HepG2 (cell line): ENCODE results near the gene ZBTB34. TPM values are rescaled to one million over a fixed set of nuclear protein-coding genes. Genes with fewer than 3 reads are reported as not detected.

ENCODE experiments used
- ATAC-seq: fragments of 200-7000 bp; cut with Tn5 transposase; 3 replicates; pipeline ENCODE4 v1.9.1; 2020; ENCODE audit warnings: mild to moderate bottlenecking, moderate library complexity
- BruUV-seq: library from RNA; stranded (reverse); fragments of 400-500 nt; replicated peaks from 2 replicates; lab custom pipeline; 2021; lab: Mats Ljungman, UMichigan
- CTCF ChIA-PET: fragments of 300-600 bp; formaldehyde crosslinking; extraction: SDS; loops from one replicate; lab custom pipeline; 2021; ENCODE audit warnings: low total read pairs, inconsistent platforms, low intra/inter-chr PET ratio; lab: Yijun Ruan, JAX
- POLR2A ChIA-PET: fragments of 350-600 bp; sonication (Branson Sonifier 250); formaldehyde crosslinking; loops from one replicate; lab custom pipeline; 2020; ENCODE audit warnings: antibody characterized with exemption, inconsistent platforms; lab: Yijun Ruan, JAX
- DNase-seq: peaks from one replicate; pipeline ENCODE4 v3.0.0-alpha.2; 2015; ENCODE audit warnings: low spot score
- FAIRE-seq: peaks from 3 replicates; lab custom pipeline; 2011; peaks lifted over from hg19 to GRCh38; lab: Jason Lieb, UNC
- H2AFZ ChIP-seq: one replicate; pipeline ENCODE4 v1.6.1; 2011; ENCODE audit warnings: low read length, inconsistent platforms
- H3K27ac ChIP-seq: fragments of 300-600 bp; 3 replicates; pipeline ENCODE4 v1.8.0; 2011; ENCODE audit warnings: mixed run types, mild to moderate bottlenecking, mixed read lengths, low read length, inconsistent platforms; ENCODE audit not compliant: insufficient read depth; ENCODE audit errors: extremely low read length
- H3K27me3 ChIP-seq, 2 experiments: fragments of 200-600 bp in 1 of 2; 2 replicates in 1 of 2; 3 replicates in 1 of 2; pipeline versions ENCODE4 v1.6.0 to v1.8.0; 2011; ENCODE audit warnings: low read length in 2 of 2, mild to moderate bottlenecking in 2 of 2, moderate library complexity in 2 of 2, inconsistent platforms in 1 of 2; ENCODE audit not compliant: insufficient read depth in 2 of 2, control insufficient read depth in 1 of 2
- H3K36me3 ChIP-seq, 2 experiments: fragments of 200-600 bp in 1 of 2; replicated peaks in 1 of 2; 2 replicates in 1 of 2; 3 replicates in 1 of 2; pipeline versions ENCODE4 v1.5.1 to v1.8.0; 2011; ENCODE audit warnings: low read length in 2 of 2, inconsistent platforms in 1 of 2; ENCODE audit not compliant: insufficient read depth in 2 of 2, control insufficient read depth in 1 of 2
- H3K4me1 ChIP-seq: 2 replicates; pipeline ENCODE4 v1.5.1; 2012; ENCODE audit warnings: low read length, inconsistent platforms; ENCODE audit not compliant: insufficient read depth
- H3K4me2 ChIP-seq: 2 replicates; pipeline ENCODE4 v1.6.0; 2011; ENCODE audit warnings: low read depth, low read length, inconsistent platforms
- H3K4me3 ChIP-seq, 3 experiments: fragments of 200-600 bp in 1 of 3; sonication (generic), shearing (Covaris generic) in 1 of 3; replicated peaks in 1 of 3; 2 replicates each; pipeline ENCODE4 v1.5.1; 2011 to 2016; ENCODE audit warnings: low read length in 3 of 3, inconsistent platforms in 2 of 3, low read depth in 2 of 3, mild to moderate bottlenecking in 2 of 3, control low read depth in 1 of 3, mixed read lengths in 1 of 3; ENCODE audit not compliant: insufficient read depth in 1 of 3
- H3K79me2 ChIP-seq: one replicate; pipeline ENCODE4 v1.6.1; 2011; ENCODE audit warnings: low read length, inconsistent platforms; ENCODE audit not compliant: insufficient read depth
- H3K9ac ChIP-seq: 2 replicates; pipeline ENCODE4 v1.6.0; 2011; ENCODE audit warnings: mild to moderate bottlenecking, low read depth, low read length, inconsistent platforms; ENCODE audit not compliant: insufficient read depth
- H3K9me3 ChIP-seq: 2 replicates; pipeline ENCODE4 v1.5.1; 2012; ENCODE audit warnings: mild to moderate bottlenecking, low read length
- H4K20me1 ChIP-seq: 2 replicates; pipeline ENCODE4 v1.6.0; 2011; ENCODE audit warnings: inconsistent platforms, mild to moderate bottlenecking, low read length, moderate library complexity; ENCODE audit not compliant: insufficient read depth
- BORCS8-MEF2B ChIP-seq: sonication (generic); formaldehyde crosslinking; IDR thresholded peaks from 2 replicates; pipeline ENCODE4 v1.8.0; 2022; ENCODE audit warnings: mild to moderate bottlenecking, missing genetic modification reagents
- GTF3A ChIP-seq: sonication (generic); formaldehyde crosslinking; conservative IDR thresholded peaks from 2 replicates; pipeline ENCODE4 v1.4.0; 2020; ENCODE audit warnings: mild to moderate bottlenecking, missing genetic modification reagents
- HNRNPL ChIP-seq: fragments of 200-400 bp; formaldehyde crosslinking; IDR thresholded peaks from 2 replicates; pipeline ENCODE4 v1.6.1; 2017; ENCODE audit warnings: mild to moderate bottlenecking, low read depth, low read length
- KLF12 ChIP-seq: sonication (generic); formaldehyde crosslinking; IDR thresholded peaks from 2 replicates; pipeline ENCODE4 v1.4.0; 2020; ENCODE audit warnings: missing genetic modification reagents, borderline replicate concordance
- ONECUT2 ChIP-seq: sonication (generic); formaldehyde crosslinking; IDR thresholded peaks from 2 replicates; pipeline ENCODE4 v1.4.0; 2020; ENCODE audit warnings: missing genetic modification reagents
- SIN3A ChIP-seq: IDR thresholded peaks from 2 replicates; pipeline ENCODE4 v1.6.1; 2011; ENCODE audit warnings: low read depth, mild to moderate bottlenecking, control low read depth, low read length, borderline replicate concordance
- SIX4 ChIP-seq: sonication (generic); formaldehyde crosslinking; IDR thresholded peaks from 2 replicates; pipeline ENCODE4 v1.4.0; 2020; ENCODE audit warnings: missing genetic modification reagents
- SRSF9 ChIP-seq: fragments of 200-400 bp; formaldehyde crosslinking; IDR thresholded peaks from 2 replicates; pipeline ENCODE4 v1.6.1; 2018; ENCODE audit warnings: borderline replicate concordance, mild to moderate bottlenecking, low read depth, low read length; ENCODE audit not compliant: insufficient read depth, poor library complexity, severe bottlenecking
- TGIF2 ChIP-seq: IDR thresholded peaks from 2 replicates; pipeline ENCODE4 v1.6.1; 2016; ENCODE audit warnings: control low read depth, missing compliant biosample characterization
- ZBTB38 ChIP-seq: sonication (generic); formaldehyde crosslinking; IDR thresholded peaks from 2 replicates; pipeline ENCODE4 v1.5.1; 2020; ENCODE audit warnings: mild to moderate bottlenecking, missing genetic modification reagents
- ZNF652 ChIP-seq: IDR thresholded peaks from 2 replicates; pipeline ENCODE4 v1.6.1; 2016; ENCODE audit warnings: low read depth, borderline replicate concordance
- ZNF878 ChIP-seq: sonication (generic); formaldehyde crosslinking; IDR thresholded peaks from 2 replicates; pipeline ENCODE4 v1.8.1; 2023; ENCODE audit warnings: mild to moderate bottlenecking, missing genetic modification reagents, moderate library complexity
- ZSCAN21 ChIP-seq: sonication (generic); formaldehyde crosslinking; IDR thresholded peaks from 2 replicates; pipeline ENCODE4 v1.8.0; 2022; ENCODE audit warnings: mild to moderate bottlenecking, missing genetic modification reagents, moderate library complexity, borderline replicate concordance
- WGBS: methylation state at CpG from one replicate; pipeline ENCODE4 v1.1.6; 2017; ENCODE audit warnings: low lambda C conversion rate; 5-methylcytosine and 5-hydroxymethylcytosine counted together
- in situ Hi-C: cut with HindIII; loops from 2 replicates; pipeline ENCODE4 v1.10.0; 2017; ENCODE audit warnings: low pct_unique_long_range_greater_than_20kb; ENCODE audit not compliant: extremely low pct_ligation_motif_present
- intact Hi-C: fragments of 100-400 bp; cut with micrococcal nuclease; formaldehyde crosslinking; loops from one replicate; pipeline ENCODE4 v1.10.0; 2022; ENCODE audit not compliant: unreplicated experiment
- polyA plus RNA-seq, 8 experiments: library from polyadenylated mRNA; depleted of rRNA in 3 of 8; stranded (reverse) in 7 of 8; unstranded in 1 of 8; fragments of >200 nt; fragmentation: Illumina TruSeq in 4 of 8; extraction: Trizol in 4 of 8; gene quantifications; 2 replicates each; pipeline versions ENCODE4 v1.2.1 to v1.2.3, GENCODE V29; 2011 to 2016; ENCODE audit warnings: low read depth in 4 of 8, missing spikeins in 1 of 8, mixed read lengths in 1 of 8; ENCODE audit not compliant: insufficient read depth in 1 of 8
- total RNA-seq, 5 experiments: library from RNA; depleted of rRNA; stranded (reverse); fragments of >200 nt; fragmentation: Illumina TruSeq; extraction: Trizol; gene quantifications; 2 replicates each; pipeline ENCODE4 v1.2.3, GENCODE V29; 2016; ENCODE audit warnings: low read depth in 1 of 5
- TF ChIP-seq, protein P1 (sequence below): sonication (generic); formaldehyde crosslinking; IDR thresholded peaks from 2 replicates; pipeline ENCODE4 v1.4.0; 2020; ENCODE audit warnings: missing genetic modification reagents
- TF ChIP-seq, protein P2 (sequence below): sonication (generic); formaldehyde crosslinking; IDR thresholded peaks from 2 replicates; pipeline ENCODE4 v1.4.0; 2020; ENCODE audit warnings: mild to moderate bottlenecking, missing genetic modification reagents

ZBTB34 gene
- total and polyA plus RNA-seq, 2 of the 13 experiments (the other 11 are each of a cell fraction or from before 2014, with no cell fraction given) = 5.9 to 8.7 TPM

DNA sequence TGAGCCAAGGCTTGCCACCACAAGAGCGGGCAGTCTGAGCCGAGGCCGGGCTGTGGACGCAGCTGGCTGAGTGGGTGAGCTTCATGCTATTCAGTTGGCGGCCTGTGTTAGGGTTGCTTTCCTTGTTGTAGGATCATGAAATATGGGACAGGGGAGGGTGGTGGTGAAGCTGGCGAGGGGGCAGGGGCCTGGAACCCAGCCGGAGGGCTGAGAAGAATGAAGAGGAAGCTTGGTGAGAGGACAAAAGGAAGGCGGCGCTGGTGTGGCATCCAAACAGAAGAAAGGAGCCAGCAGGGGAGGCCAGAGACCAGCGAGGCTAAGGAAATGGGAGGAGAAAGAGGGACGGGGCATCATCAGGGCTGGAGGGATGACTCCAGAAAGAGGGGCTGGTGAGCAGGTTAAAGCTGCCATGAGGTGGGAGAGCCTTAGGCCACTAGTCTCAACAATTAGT is 72.5 kb downstream of the ZBTB34 start:
- Histone ChIP-seq H4K20me1 (no peaks in the 10 kb centered on the region), H3K9me3 (no peaks in the 10 kb centered on the region), H3K27me3 (no peaks in the 10 kb centered on the region; a peak in 1 of 5 replicates), H3K4me2 (no peak overlapping the region), H3K27ac (no peak overlapping the region), H3K4me3 (no peak overlapping the region), H2AFZ (no peak overlapping the region), H3K9ac (no peak overlapping the region), H3K4me1 (peaks cover 12% of the 10 kb centered on the region), H3K36me3 (no peaks in the 10 kb centered on the region), H3K79me2 (no peaks in the 10 kb centered on the region)
- TF ChIP-seq ZBTB38 (CRISPR knock-in tag) (no peak), SIN3A (no peak), SIX4 (no peak), ZNF652 (CRISPR knock-in tag) (no peak), HNRNPL (no peak), ZSCAN21 (CRISPR knock-in tag) (no peak), TGIF2 (CRISPR knock-in tag) (no peak), KLF12 (no peak), ZNF878 (CRISPR knock-in tag) (no peak), GTF3A (CRISPR knock-in tag) (no peak), BORCS8-MEF2B (CRISPR knock-in tag) (no peak), ONECUT2 (CRISPR knock-in tag) (no peak), SRSF9 (no peak)
- TF ChIP-seq, protein P1, sequence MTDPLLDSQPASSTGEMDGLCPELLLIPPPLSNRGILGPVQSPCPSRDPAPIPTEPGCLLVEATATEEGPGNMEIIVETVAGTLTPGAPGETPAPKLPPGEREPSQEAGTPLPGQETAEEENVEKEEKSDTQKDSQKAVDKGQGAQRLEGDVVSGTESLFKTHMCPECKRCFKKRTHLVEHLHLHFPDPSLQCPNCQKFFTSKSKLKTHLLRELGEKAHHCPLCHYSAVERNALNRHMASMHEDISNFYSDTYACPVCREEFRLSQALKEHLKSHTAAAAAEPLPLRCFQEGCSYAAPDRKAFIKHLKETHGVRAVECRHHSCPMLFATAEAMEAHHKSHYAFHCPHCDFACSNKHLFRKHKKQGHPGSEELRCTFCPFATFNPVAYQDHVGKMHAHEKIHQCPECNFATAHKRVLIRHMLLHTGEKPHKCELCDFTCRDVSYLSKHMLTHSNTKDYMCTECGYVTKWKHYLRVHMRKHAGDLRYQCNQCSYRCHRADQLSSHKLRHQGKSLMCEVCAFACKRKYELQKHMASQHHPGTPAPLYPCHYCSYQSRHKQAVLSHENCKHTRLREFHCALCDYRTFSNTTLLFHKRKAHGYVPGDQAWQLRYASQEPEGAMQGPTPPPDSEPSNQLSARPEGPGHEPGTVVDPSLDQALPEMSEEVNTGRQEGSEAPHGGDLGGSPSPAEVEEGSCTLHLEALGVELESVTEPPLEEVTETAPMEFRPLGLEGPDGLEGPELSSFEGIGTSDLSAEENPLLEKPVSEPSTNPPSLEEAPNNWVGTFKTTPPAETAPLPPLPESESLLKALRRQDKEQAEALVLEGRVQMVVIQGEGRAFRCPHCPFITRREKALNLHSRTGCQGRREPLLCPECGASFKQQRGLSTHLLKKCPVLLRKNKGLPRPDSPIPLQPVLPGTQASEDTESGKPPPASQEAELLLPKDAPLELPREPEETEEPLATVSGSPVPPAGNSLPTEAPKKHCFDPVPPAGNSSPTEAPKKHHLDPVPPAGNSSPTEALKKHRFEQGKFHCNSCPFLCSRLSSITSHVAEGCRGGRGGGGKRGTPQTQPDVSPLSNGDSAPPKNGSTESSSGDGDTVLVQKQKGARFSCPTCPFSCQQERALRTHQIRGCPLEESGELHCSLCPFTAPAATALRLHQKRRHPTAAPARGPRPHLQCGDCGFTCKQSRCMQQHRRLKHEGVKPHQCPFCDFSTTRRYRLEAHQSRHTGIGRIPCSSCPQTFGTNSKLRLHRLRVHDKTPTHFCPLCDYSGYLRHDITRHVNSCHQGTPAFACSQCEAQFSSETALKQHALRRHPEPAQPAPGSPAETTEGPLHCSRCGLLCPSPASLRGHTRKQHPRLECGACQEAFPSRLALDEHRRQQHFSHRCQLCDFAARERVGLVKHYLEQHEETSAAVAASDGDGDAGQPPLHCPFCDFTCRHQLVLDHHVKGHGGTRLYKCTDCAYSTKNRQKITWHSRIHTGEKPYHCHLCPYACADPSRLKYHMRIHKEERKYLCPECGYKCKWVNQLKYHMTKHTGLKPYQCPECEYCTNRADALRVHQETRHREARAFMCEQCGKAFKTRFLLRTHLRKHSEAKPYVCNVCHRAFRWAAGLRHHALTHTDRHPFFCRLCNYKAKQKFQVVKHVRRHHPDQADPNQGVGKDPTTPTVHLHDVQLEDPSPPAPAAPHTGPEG (CRISPR knock-in tag) = no peak
- TF ChIP-seq, protein P2, sequence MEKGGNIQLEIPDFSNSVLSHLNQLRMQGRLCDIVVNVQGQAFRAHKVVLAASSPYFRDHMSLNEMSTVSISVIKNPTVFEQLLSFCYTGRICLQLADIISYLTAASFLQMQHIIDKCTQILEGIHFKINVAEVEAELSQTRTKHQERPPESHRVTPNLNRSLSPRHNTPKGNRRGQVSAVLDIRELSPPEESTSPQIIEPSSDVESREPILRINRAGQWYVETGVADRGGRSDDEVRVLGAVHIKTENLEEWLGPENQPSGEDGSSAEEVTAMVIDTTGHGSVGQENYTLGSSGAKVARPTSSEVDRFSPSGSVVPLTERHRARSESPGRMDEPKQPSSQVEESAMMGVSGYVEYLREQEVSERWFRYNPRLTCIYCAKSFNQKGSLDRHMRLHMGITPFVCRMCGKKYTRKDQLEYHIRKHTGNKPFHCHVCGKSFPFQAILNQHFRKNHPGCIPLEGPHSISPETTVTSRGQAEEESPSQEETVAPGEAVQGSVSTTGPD (CRISPR knock-in tag) = no peak
- 84% methylated on average over 11 of the region's 11 CpGs for WGBS
- FAIRE-seq (no peak), DNase-seq (no peak), ATAC-seq (no peak)
- no TSS peak for BruUV-seq
- in situ Hi-C loops (no loop called here), intact Hi-C loops (no loop called here)
- ChIA-PET POLR2A (no interaction called here), CTCF (no interaction called here)
